Hematopoietic multipotent progenitor cell treated with erythropoietin and hydrocortisone succinate and interleukin-3 and kit ligand, for 15 days (in vitro differentiated cells): ENCODE results near the gene DLG3.

Experiments
- DNase-seq: peaks from one replicate; pipeline ENCODE4 v3.0.0-alpha.2; 2015; ENCODE audit warnings: low spot score

The DLG3 gene

DNA sequence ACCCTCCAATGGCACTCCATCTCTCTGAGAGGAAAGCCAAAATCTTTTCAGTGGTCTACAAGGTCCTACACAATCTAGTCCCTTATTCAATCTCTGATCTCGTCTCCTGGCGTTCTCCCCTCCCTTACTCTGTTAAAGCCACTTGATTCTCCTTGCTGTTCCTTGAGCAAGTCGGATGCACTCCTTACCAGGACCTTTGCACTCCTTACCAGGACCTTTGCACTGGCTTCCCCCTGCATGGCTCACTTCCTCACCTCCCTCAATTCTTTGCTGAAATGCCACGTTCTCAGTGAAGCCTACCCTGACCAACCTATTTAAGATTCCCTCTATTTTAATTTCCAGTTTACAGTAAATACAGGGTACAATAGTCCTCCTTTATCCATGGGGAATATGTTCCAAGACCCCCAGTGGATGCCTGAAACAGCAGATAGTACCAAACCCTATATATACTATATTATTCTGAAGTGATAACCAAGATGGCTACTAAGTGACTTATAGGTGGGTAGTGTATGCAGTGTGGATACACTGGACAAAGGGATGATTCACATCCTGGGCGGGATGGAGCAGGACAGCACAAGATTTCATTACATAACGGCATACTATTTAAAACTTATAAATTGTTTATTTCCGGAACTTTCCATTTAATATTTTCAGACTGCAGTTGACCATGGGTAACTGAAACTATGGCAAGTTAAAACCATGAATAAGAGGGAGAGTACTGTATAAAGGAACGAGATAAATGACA is 6.5 kb upstream of the DLG3 start:
- DNase-seq: no peak

GRCh38 chrX:70439016-70439415 is 5.6 kb upstream of the DLG3 start:
- DNase-seq: no peak

DNA sequence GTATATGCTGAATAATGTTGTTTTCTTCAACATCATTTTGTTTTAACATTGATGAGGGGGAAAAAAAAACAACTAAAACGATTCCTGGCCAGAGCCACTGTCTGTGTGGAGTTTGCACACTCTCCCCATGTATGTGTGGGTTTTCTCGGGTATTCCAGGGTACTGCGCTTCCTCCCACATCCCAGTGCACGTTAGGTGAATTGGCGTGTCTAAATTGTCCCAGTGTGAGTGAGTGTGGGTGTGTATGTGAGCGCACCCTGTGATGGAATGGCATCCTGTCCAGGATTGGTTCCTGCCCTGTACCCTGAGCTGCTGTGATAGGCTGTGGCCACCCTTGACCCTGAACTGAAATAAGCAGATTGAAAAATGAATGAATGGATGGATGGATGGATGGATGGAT is 2.4 kb upstream of the DLG3 start:
- no peak for DNase-seq

DNA sequence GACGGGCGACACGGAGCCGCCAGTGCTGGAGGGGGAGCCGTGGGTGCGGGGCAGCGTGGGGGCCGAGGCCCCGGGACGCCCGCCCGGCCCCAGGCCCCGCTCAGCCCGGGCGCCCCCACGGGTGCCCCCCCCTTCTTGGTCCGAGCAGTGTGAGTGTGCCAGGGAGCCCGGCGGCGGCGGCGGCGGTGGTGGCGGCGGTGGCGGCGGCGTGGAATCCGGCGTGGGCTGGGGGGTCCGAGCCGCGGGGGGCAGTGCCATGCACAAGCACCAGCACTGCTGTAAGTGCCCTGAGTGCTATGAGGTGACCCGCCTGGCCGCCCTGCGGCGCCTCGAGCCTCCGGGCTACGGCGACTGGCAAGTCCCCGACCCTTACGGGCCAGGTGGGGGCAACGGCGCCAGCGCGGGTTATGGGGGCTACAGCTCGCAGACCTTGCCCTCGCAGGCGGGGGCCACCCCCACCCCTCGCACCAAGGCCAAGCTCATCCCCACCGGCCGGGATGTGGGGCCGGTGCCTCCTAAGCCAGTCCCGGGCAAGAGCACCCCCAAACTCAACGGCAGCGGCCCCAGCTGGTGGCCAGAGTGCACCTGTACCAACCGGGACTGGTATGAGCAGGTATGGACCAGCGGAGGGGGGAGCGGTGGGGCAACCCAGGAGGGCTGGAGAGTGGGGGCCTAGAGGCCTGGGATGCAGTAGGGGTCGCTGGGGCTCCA is 466 bp downstream of the DLG3 start:
- DNase-seq: no peak

DNA sequence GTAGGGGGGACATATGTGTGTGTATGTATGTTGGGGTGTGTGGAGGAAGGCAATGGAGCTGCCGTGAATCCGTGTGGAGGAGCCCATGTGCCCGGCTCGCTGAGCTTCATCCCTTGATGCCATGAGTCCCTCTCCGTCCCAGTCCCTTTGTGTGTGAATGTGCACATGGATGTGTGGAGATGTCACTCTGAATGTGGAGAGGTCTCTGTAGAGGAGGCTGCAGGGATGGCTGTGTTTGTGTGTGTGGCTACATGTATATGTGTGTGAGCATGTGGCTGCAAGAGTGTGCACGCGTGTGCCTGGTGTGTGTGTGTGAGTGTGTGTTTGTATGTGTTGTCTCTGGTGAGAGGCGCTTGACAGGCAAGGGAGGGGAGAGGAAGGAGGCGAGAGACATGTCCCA is 1.3 kb downstream of the DLG3 start:
- no peak for DNase-seq

- no peak for DNase-seq
Observed at GRCh38 chrX:70446380-70447350, 2.0 kb downstream of the DLG3 start.

GRCh38 chrX:70449457-70449966 is 4.9 kb downstream of the DLG3 start:
- DNase-seq: no peak

DNA sequence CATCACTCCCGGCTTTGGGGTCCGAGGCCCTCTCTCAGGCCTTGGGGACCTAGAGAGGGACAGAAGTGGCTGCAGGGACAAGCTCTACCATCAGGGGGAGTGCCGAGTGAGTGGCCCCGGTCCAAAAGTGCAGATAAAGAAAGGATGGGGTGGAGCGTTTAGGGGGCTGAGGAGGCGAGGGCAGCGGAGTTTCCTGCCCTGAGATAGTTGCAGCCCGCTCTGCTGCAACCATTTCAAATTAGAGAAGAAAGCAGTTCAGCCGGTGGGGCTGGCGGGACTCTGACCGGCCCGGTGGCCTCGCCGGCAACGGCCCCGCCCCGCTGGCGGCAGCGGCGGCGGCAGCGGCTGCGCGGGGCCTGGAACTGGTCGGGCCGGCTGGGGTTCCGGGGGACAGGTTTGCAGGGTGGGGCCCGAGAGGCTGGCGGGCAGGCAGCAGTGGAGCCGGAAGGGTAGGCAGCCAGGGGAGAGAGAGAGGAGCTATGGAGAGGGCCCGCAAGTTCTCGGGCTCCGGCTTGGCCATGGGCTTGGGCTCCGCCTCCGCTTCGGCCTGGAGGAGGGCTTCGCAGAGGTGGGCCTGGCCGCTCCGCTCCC is 7.6 kb downstream of the DLG3 start:
- peak; percentile 49 for DNase-seq

DNA sequence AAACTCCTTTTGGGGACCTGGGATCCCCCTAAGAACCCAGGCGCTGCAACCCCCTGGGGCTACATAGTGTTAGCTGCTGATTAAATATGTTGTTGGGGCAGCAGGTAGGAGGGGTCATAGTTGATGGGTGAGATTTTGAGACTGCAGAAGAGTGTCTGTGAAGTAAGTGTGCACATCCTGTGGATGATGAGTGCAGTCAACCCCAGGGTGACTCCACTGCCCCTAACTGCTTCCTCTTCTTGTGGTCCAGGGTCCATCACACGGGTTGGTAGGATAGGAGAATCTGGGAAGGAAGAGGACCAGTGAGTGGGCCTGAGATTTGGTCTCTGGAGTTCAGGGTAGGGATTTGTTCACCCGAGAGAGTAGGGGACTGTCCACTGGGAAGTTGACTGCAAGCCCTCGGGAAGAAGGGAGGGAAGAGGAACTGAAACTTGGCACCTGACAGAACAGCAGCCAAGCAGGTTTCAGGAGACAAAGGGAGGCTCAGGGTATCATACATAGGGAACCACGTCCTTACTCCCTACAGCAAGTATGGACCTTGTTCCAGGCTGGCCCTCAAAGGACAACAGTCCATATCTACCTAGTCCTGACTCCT is 8.5 kb downstream of the DLG3 start:
- DNase-seq: no peak

DNA sequence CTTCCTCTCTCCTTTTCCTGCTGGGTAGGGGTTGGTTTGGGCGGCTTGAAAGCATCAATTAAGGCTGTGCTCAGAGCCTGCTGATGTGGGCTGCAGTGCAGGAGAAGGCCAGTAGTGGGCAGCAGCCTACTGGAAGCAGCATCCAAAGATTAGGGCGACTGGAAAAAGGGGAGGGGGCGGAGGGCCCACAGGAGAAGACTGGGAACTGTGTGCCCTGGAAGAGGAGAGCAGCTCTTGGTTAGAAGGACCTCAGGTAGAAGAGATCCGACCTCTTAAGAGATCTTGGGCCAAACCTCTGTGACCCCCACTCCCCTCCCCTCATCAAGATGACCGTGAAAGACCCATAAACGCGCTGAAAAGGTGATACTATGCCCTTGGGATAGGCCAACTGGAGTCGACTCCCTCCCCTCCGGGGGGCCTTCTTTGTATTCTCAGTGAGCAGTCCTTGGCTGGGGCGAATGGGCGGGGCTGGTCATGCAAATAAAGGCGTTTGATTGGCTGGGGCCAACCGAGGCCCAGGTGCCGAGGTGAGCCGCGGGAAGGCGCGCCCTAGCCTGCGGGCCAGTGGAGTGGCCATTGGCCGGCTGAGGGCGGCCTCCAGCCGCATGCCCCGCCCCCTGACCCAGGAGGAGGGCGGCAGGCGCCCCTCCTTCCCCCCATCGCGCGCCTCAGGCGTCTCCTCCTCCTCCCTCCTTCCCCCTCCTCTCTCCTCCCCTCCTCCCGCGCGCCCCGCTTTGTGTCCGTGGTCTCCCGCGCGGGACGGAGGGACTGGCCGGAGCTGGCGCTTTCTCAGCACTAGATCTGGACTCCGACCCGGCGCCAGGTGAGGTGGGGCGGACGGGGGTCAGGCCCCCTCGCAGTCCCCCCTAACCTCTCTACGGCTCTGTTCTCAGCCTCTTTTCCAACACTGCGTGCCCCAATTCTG is 10.1 kb downstream of the DLG3 start:
- DNase-seq: peak; percentile 13

- DNase-seq: no peak
Observed at GRCh38 chrX:70455366-70456202, 10.9 kb downstream of the DLG3 start.

DNA sequence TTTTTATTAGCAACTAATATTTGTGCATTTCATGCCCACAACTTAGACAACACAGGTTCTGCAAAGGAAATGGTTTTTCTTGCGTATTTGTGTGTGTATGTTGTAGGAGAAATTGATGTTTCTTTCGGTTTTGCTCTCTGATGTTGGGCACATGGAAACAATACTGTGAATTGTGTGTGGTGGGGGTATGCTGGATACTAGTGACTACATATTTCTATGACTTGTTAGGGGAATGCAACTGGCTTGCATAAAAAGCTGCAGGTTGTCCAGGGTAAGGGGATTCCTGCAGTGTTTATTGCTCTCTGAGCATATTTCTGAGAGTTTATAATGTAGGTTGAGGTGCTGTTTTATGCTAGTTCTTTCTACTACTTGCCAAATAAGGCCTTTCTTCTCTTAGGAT is 11.6 kb downstream of the DLG3 start:
- no peak for DNase-seq

- DNase-seq: no peak
Observed at GRCh38 chrX:70461026-70461425, 16.4 kb downstream of the DLG3 start.

- no peak for DNase-seq
Observed at GRCh38 chrX:70464051-70464450, 19.4 kb downstream of the DLG3 start.

DNA sequence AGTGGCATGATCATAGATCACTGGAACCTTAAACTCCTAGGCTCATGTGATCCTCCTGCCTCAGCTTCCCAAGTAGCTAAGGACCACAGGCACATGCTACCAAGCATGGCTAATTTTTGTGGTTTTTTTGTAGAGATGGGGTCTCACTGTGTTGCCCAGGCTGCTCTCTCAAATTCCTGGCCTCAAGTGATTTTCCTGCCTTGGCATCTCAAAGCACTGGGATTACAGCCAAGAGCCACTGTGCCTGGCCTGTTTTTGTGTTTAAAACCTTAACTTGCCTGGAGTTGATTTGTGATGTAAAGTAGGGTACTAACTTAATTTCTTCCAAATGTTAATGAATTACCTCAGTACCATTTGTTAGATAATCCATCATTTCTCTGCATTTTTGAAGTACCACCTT is 22.3 kb downstream of the DLG3 start:
- DNase-seq: no peak

- DNase-seq: no peak
Observed at GRCh38 chrX:70468709-70469108, 24.1 kb downstream of the DLG3 start.

GRCh38 chrX:70470850-70471289 is 26.2 kb downstream of the DLG3 start:
- DNase-seq: no peak

DNA sequence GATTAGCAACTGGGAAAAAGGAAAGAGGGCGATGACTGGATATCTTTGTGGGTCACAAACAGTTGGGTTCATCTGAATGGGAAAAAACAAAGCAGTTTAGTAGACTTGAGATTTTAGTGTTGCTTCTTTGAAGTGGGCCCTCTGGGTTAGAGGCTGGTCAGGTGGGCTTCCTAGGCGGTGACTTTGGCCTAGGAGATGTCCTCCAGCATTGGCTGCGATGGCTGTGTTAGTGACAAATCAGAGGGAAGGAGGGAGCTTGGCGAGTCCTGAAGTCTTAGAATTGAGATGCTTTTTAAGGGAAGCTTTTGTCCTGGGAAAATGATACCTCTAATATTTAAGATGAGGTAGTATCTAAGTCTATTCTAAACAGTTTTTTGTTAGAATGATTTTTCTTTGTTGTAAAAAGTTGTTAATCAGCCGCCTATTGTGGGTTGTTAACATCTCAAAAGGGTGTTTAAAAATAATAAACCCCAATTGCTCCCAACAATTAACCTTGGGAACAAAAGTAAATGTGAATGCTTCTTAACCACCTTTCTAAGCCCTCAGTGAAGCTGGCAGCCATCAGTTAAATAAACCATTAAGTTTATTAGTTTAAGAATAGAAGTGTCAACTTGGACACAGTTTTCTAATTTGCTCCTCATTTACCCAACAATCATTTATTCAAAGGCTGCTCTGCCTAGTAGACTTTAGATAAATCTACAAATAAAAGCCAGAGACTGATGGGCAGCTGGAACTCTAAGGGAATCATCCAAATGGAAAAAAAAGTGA is 31.7 kb downstream of the DLG3 start:
- DNase-seq: no peak
